ENCODE data around the gene GPM6B. TPM values are rescaled to one million over a fixed set of nuclear protein-coding genes. Genes with fewer than 3 reads are reported as not detected.

Gene GPM6B, protein sequence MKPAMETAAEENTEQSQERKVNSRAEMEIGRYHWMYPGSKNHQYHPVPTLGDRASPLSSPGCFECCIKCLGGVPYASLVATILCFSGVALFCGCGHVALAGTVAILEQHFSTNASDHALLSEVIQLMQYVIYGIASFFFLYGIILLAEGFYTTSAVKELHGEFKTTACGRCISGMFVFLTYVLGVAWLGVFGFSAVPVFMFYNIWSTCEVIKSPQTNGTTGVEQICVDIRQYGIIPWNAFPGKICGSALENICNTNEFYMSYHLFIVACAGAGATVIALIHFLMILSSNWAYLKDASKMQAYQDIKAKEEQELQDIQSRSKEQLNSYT
- total RNA-seq, result 10 to 100 TPM; 58.8 to 87.9 TPM

GRCh38 chrX:13816643-13817627 lies at the start of gene GPM6B:
Gene GPM6B (minus strand): TSS chrX:13817093. CDS start chrX:13816904, 189 bp downstream.

GRCh38 chrX:13734278-13735172 lies 82.4 kb downstream of the GPM6B start, which contains the start of the genes OFD1 and TRAPPC2:
Gene OFD1 (plus strand): TSS chrX:13734748. CDS start chrX:13735072, 324 bp downstream.
Gene TRAPPC2 (minus strand): TSS chrX:13734620. CDS start chrX:13719963, 14,657 bp downstream.

Other genes starting within 250 kb of the GPM6B start
- gene EGFL6, start 247.5 kb downstream of the GPM6B start, total RNA-seq, result not detected
- gene TCEANC, start 164.0 kb downstream of the GPM6B start, total RNA-seq, result 1 to 10 TPM; 2.3 to 3.1 TPM
- 10 to 100 TPM; 43.7 to 48.6 TPM for gene RAB9A, start 128.0 kb downstream of the GPM6B start, total RNA-seq
- 1 to 10 TPM; 7.7 to 8.3 TPM for gene TRAPPC2, start 82.5 kb downstream of the GPM6B start, total RNA-seq
- gene OFD1, start 82.3 kb downstream of the GPM6B start, total RNA-seq, result 1 to 10 TPM; 6.2 to 6.7 TPM
- gene GEMIN8, start 212.8 kb upstream of the GPM6B start, total RNA-seq, result 10 to 100 TPM in 1 of 2 donors, 1 to 10 TPM in 1; 7.3 to 10.7 TPM

Measured in melanocyte of skin (primary cell).